ENCODE measurements around the gene SDCCAG8. TPM values are rescaled to one million over a fixed set of nuclear protein-coding genes. Genes with fewer than 3 reads are reported as not detected.

The SDCCAG8 gene
- total RNA-seq, 1 donor from 2014 or later: 24.5 TPM

- Histone ChIP-seq H3K79me2 (ENCODE audit: insufficient read depth, low read length) (no peaks in the 10 kb centered on the region), H3K4me1 (ENCODE audit: insufficient read depth, low read length) (no peaks in the 10 kb centered on the region), H2AFZ (ENCODE audit: low read depth, low read length) (no peak overlapping the region), H3K27me3 (ENCODE audit: insufficient read depth, low read length) (no peaks in the 10 kb centered on the region), H3K36me3 (ENCODE audit: insufficient read depth, low read length) (no peaks in the 10 kb centered on the region), H3K9me3 (ENCODE audit: insufficient read depth, low read depth, low read length) (no peaks in the 10 kb centered on the region), H3K4me2 (ENCODE audit: low read length) (no peak overlapping the region), H4K20me1 (ENCODE audit: insufficient read depth, low read length) (no peaks in the 10 kb centered on the region), H3K9ac (ENCODE audit: low read length) (no peak overlapping the region), H3K27ac (ENCODE audit: low read depth, low read length) (no peak overlapping the region), H3K4me3 (ENCODE audit: insufficient read depth, low read depth, low read length) (no peak overlapping the region)
- no peak for DNase-seq (ENCODE audit: low read depth)
- Mint-ChIP-seq H3K36me3 (ENCODE audit: low read depth, unreplicated experiment) (peaks cover 2% of the 10 kb centered on the region), H3K27ac (ENCODE audit: unreplicated experiment) (no peak overlapping the region), H3K9me3 (ENCODE audit: unreplicated experiment) (no peaks in the 10 kb centered on the region), H3K4me1 (ENCODE audit: low read depth, unreplicated experiment) (no peaks in the 10 kb centered on the region), H3K4me3 (ENCODE audit: unreplicated experiment) (no peak overlapping the region), H3K27me3 (ENCODE audit: low read depth, unreplicated experiment) (no peaks in the 10 kb centered on the region)
- TF ChIP-seq, protein P1, sequence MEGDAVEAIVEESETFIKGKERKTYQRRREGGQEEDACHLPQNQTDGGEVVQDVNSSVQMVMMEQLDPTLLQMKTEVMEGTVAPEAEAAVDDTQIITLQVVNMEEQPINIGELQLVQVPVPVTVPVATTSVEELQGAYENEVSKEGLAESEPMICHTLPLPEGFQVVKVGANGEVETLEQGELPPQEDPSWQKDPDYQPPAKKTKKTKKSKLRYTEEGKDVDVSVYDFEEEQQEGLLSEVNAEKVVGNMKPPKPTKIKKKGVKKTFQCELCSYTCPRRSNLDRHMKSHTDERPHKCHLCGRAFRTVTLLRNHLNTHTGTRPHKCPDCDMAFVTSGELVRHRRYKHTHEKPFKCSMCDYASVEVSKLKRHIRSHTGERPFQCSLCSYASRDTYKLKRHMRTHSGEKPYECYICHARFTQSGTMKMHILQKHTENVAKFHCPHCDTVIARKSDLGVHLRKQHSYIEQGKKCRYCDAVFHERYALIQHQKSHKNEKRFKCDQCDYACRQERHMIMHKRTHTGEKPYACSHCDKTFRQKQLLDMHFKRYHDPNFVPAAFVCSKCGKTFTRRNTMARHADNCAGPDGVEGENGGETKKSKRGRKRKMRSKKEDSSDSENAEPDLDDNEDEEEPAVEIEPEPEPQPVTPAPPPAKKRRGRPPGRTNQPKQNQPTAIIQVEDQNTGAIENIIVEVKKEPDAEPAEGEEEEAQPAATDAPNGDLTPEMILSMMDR (IDR thresholded peaks at IDR 0.05; ENCODE audit: insufficient read depth, low read depth, low read length): no peak
- no peak for TF ChIP-seq EZH2 (IDR thresholded peaks at IDR 0.05; ENCODE audit: insufficient read depth, low read length)
- FAIRE-seq: no peak
Measured at GRCh38 chr1:243393096-243393495, 137.3 kb downstream of the SDCCAG8 start.

- Histone ChIP-seq H4K20me1 (ENCODE audit: insufficient read depth, low read length) (no peaks in the 10 kb centered on the region), H3K79me2 (ENCODE audit: insufficient read depth, low read length) (no peaks in the 10 kb centered on the region), H3K36me3 (ENCODE audit: insufficient read depth, low read length) (no peaks in the 10 kb centered on the region), H2AFZ (ENCODE audit: low read depth, low read length) (no peak overlapping the region), H3K9ac (ENCODE audit: low read length) (no peak overlapping the region), H3K27ac (ENCODE audit: low read depth, low read length) (no peak overlapping the region), H3K27me3 (ENCODE audit: insufficient read depth, low read length) (no peaks in the 10 kb centered on the region), H3K4me3 (ENCODE audit: insufficient read depth, low read depth, low read length) (no peak overlapping the region), H3K4me1 (ENCODE audit: insufficient read depth, low read length) (no peaks in the 10 kb centered on the region), H3K9me3 (ENCODE audit: insufficient read depth, low read depth, low read length) (no peaks in the 10 kb centered on the region), H3K4me2 (ENCODE audit: low read length) (no peak overlapping the region)
- no peaks in the 10 kb centered on the region for H3K27me3 Mint-ChIP-seq (ENCODE audit: low read depth, unreplicated experiment)
- no peak overlapping the region for H3K27ac Mint-ChIP-seq (ENCODE audit: unreplicated experiment)
- no peak overlapping the region for H3K4me3 Mint-ChIP-seq (ENCODE audit: unreplicated experiment)
- FAIRE-seq (no peak), DNase-seq (ENCODE audit: low read depth) (no peak)
- TF ChIP-seq, protein P1 (IDR thresholded peaks at IDR 0.05; ENCODE audit: insufficient read depth, low read depth, low read length): no peak
- no peak for TF ChIP-seq EZH2 (IDR thresholded peaks at IDR 0.05; ENCODE audit: insufficient read depth, low read length)
- no peaks in the 10 kb centered on the region for H3K4me1 Mint-ChIP-seq (ENCODE audit: low read depth, unreplicated experiment)
- peaks cover 4% of the 10 kb centered on the region for H3K36me3 Mint-ChIP-seq (ENCODE audit: low read depth, unreplicated experiment)
- no peaks in the 10 kb centered on the region for H3K9me3 Mint-ChIP-seq (ENCODE audit: unreplicated experiment)
Measured at GRCh38 chr1:243394066-243394465, 138.2 kb downstream of the SDCCAG8 start.

GRCh38 chr1:243394601-243395464, 139.0 kb downstream of the SDCCAG8 start:
- no peaks in the 10 kb centered on the region for H3K4me1 ChIP-seq (ENCODE audit: insufficient read depth, low read length)
- no peak for DNase-seq (ENCODE audit: low read depth)
- no peaks in the 10 kb centered on the region for H3K4me1 Mint-ChIP-seq (ENCODE audit: low read depth, unreplicated experiment)
- H3K36me3 ChIP-seq (ENCODE audit: insufficient read depth, low read length): no peaks in the 10 kb centered on the region
- H3K4me2 ChIP-seq (ENCODE audit: low read length): no peak overlapping the region
- no peak for FAIRE-seq
- H3K27ac Mint-ChIP-seq (ENCODE audit: unreplicated experiment): no peak overlapping the region
- H3K4me3 Mint-ChIP-seq (ENCODE audit: unreplicated experiment): no peak overlapping the region
- no peak overlapping the region for H3K27ac ChIP-seq (ENCODE audit: low read depth, low read length)
- H2AFZ ChIP-seq (ENCODE audit: low read depth, low read length): no peak overlapping the region
- no peaks in the 10 kb centered on the region for H3K9me3 ChIP-seq (ENCODE audit: insufficient read depth, low read depth, low read length)
- H3K4me3 ChIP-seq (ENCODE audit: insufficient read depth, low read depth, low read length): no peak overlapping the region
- TF ChIP-seq, protein P1 (IDR thresholded peaks at IDR 0.05; ENCODE audit: insufficient read depth, low read depth, low read length): no peak
- no peak for TF ChIP-seq EZH2 (IDR thresholded peaks at IDR 0.05; ENCODE audit: insufficient read depth, low read length)
- H3K27me3 Mint-ChIP-seq (ENCODE audit: low read depth, unreplicated experiment): no peaks in the 10 kb centered on the region
- no peaks in the 10 kb centered on the region for H3K79me2 ChIP-seq (ENCODE audit: insufficient read depth, low read length)
- no peak overlapping the region for H3K9ac ChIP-seq (ENCODE audit: low read length)
- H3K27me3 ChIP-seq (ENCODE audit: insufficient read depth, low read length): no peaks in the 10 kb centered on the region
- peaks cover 4% of the 10 kb centered on the region for H3K36me3 Mint-ChIP-seq (ENCODE audit: low read depth, unreplicated experiment)
- H3K9me3 Mint-ChIP-seq (ENCODE audit: unreplicated experiment): no peaks in the 10 kb centered on the region
- H4K20me1 ChIP-seq (ENCODE audit: insufficient read depth, low read length): no peaks in the 10 kb centered on the region

Data from astrocyte (in vitro differentiated cells and primary cell).